H9 (cell line): ENCODE results near the gene MOB3B. TPM values are rescaled to one million over a fixed set of nuclear protein-coding genes. Genes with fewer than 3 reads are reported as not detected.
A peak's percentile ranks its signal among the peaks of the same experiment; 100 is the strongest.

Experiments
- DNase-seq: peaks from one replicate; pipeline ENCODE4 v3.0.0-alpha.2; 2017
- H2AFZ ChIP-seq: one replicate; pipeline ENCODE4 v1.6.1; 2013; ENCODE audit warnings: mild to moderate bottlenecking, low read length, control low read depth, moderate library complexity
- H2AK5ac ChIP-seq: 2 replicates; pipeline ENCODE4 v1.6.1; 2013; ENCODE audit warnings: low read length, control low read depth, mixed read lengths; ENCODE audit not compliant: insufficient read length
- H2BK120ac ChIP-seq: one replicate; pipeline ENCODE4 v1.6.1; 2013; ENCODE audit warnings: low read depth, mild to moderate bottlenecking, low read length, control low read depth, inconsistent platforms; ENCODE audit not compliant: poor library complexity, severe bottlenecking
- H2BK12ac ChIP-seq: 2 replicates; pipeline ENCODE4 v1.6.1; 2013; ENCODE audit warnings: low read length, control low read depth, mixed read lengths, low read depth; ENCODE audit not compliant: insufficient read length
- H2BK15ac ChIP-seq: 2 replicates; pipeline ENCODE4 v1.6.1; 2013; ENCODE audit warnings: low read depth, low read length, control low read depth
- H2BK20ac ChIP-seq: one replicate; pipeline ENCODE4 v1.6.1; 2013; ENCODE audit warnings: low read depth, mild to moderate bottlenecking, low read length, control low read depth, inconsistent platforms; ENCODE audit not compliant: poor library complexity, severe bottlenecking
- H2BK5ac ChIP-seq: 2 replicates; pipeline ENCODE4 v1.6.1; 2013; ENCODE audit warnings: low read length, control low read depth, mixed read lengths; ENCODE audit not compliant: insufficient read length
- H3K14ac ChIP-seq: 2 replicates; pipeline ENCODE4 v1.6.1; 2013; ENCODE audit warnings: low read length, control low read depth; ENCODE audit not compliant: insufficient read depth
- H3K18ac ChIP-seq: 2 replicates; pipeline ENCODE4 v1.6.1; 2013; ENCODE audit warnings: low read depth, mild to moderate bottlenecking, mixed read lengths, low read length, control low read depth; ENCODE audit not compliant: insufficient read length
- H3K23ac ChIP-seq: 2 replicates; pipeline ENCODE4 v1.6.1; 2013; ENCODE audit warnings: low read length, control low read depth, mixed read lengths, low read depth; ENCODE audit not compliant: insufficient read length
- H3K23me2 ChIP-seq: 2 replicates; pipeline ENCODE4 v1.6.1; 2013; ENCODE audit warnings: low read depth, mild to moderate bottlenecking, mixed read lengths, low read length, control low read depth; ENCODE audit not compliant: insufficient read length, poor library complexity, severe bottlenecking
- H3K27ac ChIP-seq: 2 replicates; pipeline ENCODE4 v1.5.1; 2013; ENCODE audit warnings: low read length, control low read depth, mixed read lengths, low read depth; ENCODE audit not compliant: insufficient read length
- H3K27me3 ChIP-seq: 2 replicates; pipeline ENCODE4 v1.6.1; 2013; ENCODE audit warnings: low read length, control low read depth, inconsistent platforms; ENCODE audit not compliant: insufficient read depth
- H3K4ac ChIP-seq: 2 replicates; pipeline ENCODE4 v1.6.1; 2013; ENCODE audit warnings: low read depth, mild to moderate bottlenecking, control low read depth, inconsistent platforms, low read length, moderate library complexity
- H3K4me1 ChIP-seq: 2 replicates; pipeline ENCODE4 v1.6.1; 2013; ENCODE audit warnings: low read length, control low read depth, inconsistent platforms; ENCODE audit not compliant: insufficient read depth
- H3K4me2 ChIP-seq: 2 replicates; pipeline ENCODE4 v1.6.1; 2013; ENCODE audit warnings: low read length, control low read depth, mixed read lengths; ENCODE audit not compliant: insufficient read length, insufficient read depth
- H3K56ac ChIP-seq: 2 replicates; pipeline ENCODE4 v1.6.1; 2013; ENCODE audit warnings: low read depth, mild to moderate bottlenecking, mixed read lengths, low read length, control low read depth; ENCODE audit not compliant: insufficient read length
- H3K79me1 ChIP-seq: 2 replicates; pipeline ENCODE4 v1.6.1; 2013; ENCODE audit warnings: low read depth, mild to moderate bottlenecking, moderate library complexity, low read length, control low read depth, inconsistent platforms; ENCODE audit not compliant: insufficient read depth, poor library complexity, severe bottlenecking
- H3K79me2 ChIP-seq: 2 replicates; pipeline ENCODE4 v1.6.1; 2013; ENCODE audit warnings: low read length, control low read depth, inconsistent platforms; ENCODE audit not compliant: insufficient read depth
- H3K9ac ChIP-seq: 2 replicates; pipeline ENCODE4 v1.6.1; 2013; ENCODE audit warnings: low read length, control low read depth, mixed read lengths; ENCODE audit not compliant: insufficient read length; ENCODE audit errors: extremely low read depth
- H3K9me3 ChIP-seq: one replicate; pipeline ENCODE4 v1.6.1; 2013; ENCODE audit warnings: low read depth, low read length, inconsistent platforms; ENCODE audit not compliant: control insufficient read depth
- H3T11ph ChIP-seq: one replicate; pipeline ENCODE4 v1.6.1; 2013; ENCODE audit warnings: mild to moderate bottlenecking, low read length, control low read depth, inconsistent platforms
- H4K20me1 ChIP-seq: one replicate; pipeline ENCODE4 v1.6.1; 2013; ENCODE audit not compliant: control insufficient read depth, insufficient read length, insufficient read depth
- H4K5ac ChIP-seq: 2 replicates; pipeline ENCODE4 v1.6.1; 2013; ENCODE audit warnings: low read depth, mild to moderate bottlenecking, mixed read lengths, low read length, control low read depth; ENCODE audit not compliant: insufficient read length
- H4K8ac ChIP-seq: replicated peaks from 2 replicates; pipeline ENCODE4 v1.6.1; 2013; ENCODE audit warnings: low read length, control low read depth, mixed read lengths, low read depth; ENCODE audit not compliant: insufficient read length
- H4K91ac ChIP-seq: 2 replicates; pipeline ENCODE4 v1.6.1; 2013; ENCODE audit warnings: low read depth, mild to moderate bottlenecking, moderate library complexity, mixed read lengths, low read length, control low read depth; ENCODE audit not compliant: insufficient read length
- H3K27ac Mint-ChIP-seq, 3 experiments: 2 replicates in 2 of 3; 3 replicates in 1 of 3; pipeline ENCODE4 v1.8.0; 2020 to 2021; ENCODE audit warnings: mixed read lengths in 3 of 3, mild to moderate bottlenecking in 1 of 3, moderate library complexity in 1 of 3
- H3K27me3 Mint-ChIP-seq: 2 replicates; pipeline ENCODE4 v1.8.0; 2021; ENCODE audit warnings: low read depth, mild to moderate bottlenecking, moderate library complexity, mixed read lengths
- H3K36me3 Mint-ChIP-seq, 3 experiments: 2 replicates in 2 of 3; 3 replicates in 1 of 3; pipeline ENCODE4 v1.8.0; 2020 to 2021; ENCODE audit warnings: low read depth in 3 of 3, mixed read lengths in 3 of 3; ENCODE audit not compliant: insufficient read depth in 1 of 3
- H3K4me1 Mint-ChIP-seq, 2 experiments: 2 replicates each; pipeline ENCODE4 v1.8.0; 2020; ENCODE audit warnings: mixed read lengths in 2 of 2
- H3K4me3 Mint-ChIP-seq, 2 experiments: 2 replicates in 1 of 2; 3 replicates in 1 of 2; pipeline ENCODE4 v1.8.0; 2020 to 2021; ENCODE audit warnings: mild to moderate bottlenecking in 2 of 2, mixed read lengths in 2 of 2, moderate library complexity in 1 of 2
- H3K9me3 Mint-ChIP-seq, 2 experiments: 2 replicates in 1 of 2; 3 replicates in 1 of 2; pipeline ENCODE4 v1.8.0; 2020; ENCODE audit warnings: mild to moderate bottlenecking in 2 of 2, mixed read lengths in 2 of 2, moderate library complexity in 1 of 2
- CTCF ChIP-seq: fragments of 200-600 bp; sonication (generic); conservative IDR thresholded peaks from 3 replicates; pipeline ENCODE4 v1.8.0; 2021; ENCODE audit warnings: antibody characterized with exemption, mild to moderate bottlenecking
- WGBS: extraction: QIAGEN DNeasy Blood & Tissue Kit; methylation state at CpG from one replicate; pipeline ENCODE4 v1.1.7; 2013; ENCODE audit warnings: missing lambda C conversion rate, low lambda C conversion rate, mixed read lengths; ENCODE audit not compliant: insufficient read length; ENCODE audit errors: extremely low coverage; 5-methylcytosine and 5-hydroxymethylcytosine counted together
- total RNA-seq: library from RNA; stranded (reverse); gene quantifications from 2 replicates; pipeline ENCODE4 v1.2.1, GENCODE V29; 2021

The MOB3B gene
- total RNA-seq, 1 experiment from 2014 or later: 9.8 TPM

DNA sequence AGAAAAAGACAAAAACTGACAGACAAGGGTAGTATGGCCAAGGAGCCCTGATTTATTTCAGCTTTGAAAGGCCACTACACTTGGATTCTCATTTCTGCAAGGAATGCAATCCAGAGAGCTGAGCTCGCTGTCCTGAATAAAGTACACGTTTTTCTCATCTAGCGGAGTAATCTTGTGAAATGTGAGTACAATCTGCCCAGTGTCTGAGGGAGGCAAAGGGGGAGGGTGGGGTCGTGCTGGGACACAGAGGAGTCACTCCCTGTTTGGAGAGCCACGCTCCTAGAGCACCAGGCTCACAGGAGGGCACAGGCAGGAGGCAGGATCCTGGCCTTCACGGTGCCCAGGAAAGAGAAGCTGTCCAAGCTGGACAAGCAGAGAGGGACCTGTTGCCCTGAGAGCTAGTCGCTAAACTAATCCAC is 56.5 kb downstream of the MOB3B start:
- peaks cover 2% of the 10 kb centered on the region; the same call in 1 of the 2 replicates for H3K79me2 ChIP-seq
- H3T11ph ChIP-seq: no peak overlapping the region
- no CpG with 5 or more reads among the region's 7 CpGs for WGBS
- no peaks in the 10 kb centered on the region for H3K79me1 ChIP-seq
- no peak overlapping the region for H4K8ac ChIP-seq
- H2BK5ac ChIP-seq: no peak overlapping the region
- H3K4me1 ChIP-seq: peaks cover 9% of the 10 kb centered on the region
- H4K20me1 ChIP-seq: no peaks in the 10 kb centered on the region
- no peak overlapping the region for H4K5ac ChIP-seq
- no peak overlapping the region for H3K14ac ChIP-seq
- H2BK15ac ChIP-seq: no peak overlapping the region
- no peak for TF ChIP-seq CTCF
- no peaks in the 10 kb centered on the region for H3K23me2 ChIP-seq
- no peak overlapping the region for H3K9ac ChIP-seq
- Mint-ChIP-seq H3K9me3 (peaks cover 5% of the 10 kb centered on the region in 2 experiments; a peak in 4 of 5 replicates), H3K36me3 (peaks cover 2 to 8% (median 5%) of the 10 kb centered on the region in 3 experiments), H3K4me3 (no peak overlapping the region), H3K4me1 (peaks cover 34 to 43% of the 10 kb centered on the region in 2 experiments), H3K27me3 (no peaks in the 10 kb centered on the region), H3K27ac (peak overlapping the region; percentile 19 to 73 (median 26); a peak in 2 of 7 replicates)
- no peak overlapping the region for H2AFZ ChIP-seq
- no peak overlapping the region for H3K4me2 ChIP-seq
- H3K56ac ChIP-seq: no peak overlapping the region
- H3K9me3 ChIP-seq: peaks cover 6% of the 10 kb centered on the region
- H3K27ac ChIP-seq: no peak overlapping the region
- no peak overlapping the region for H3K23ac ChIP-seq
- no peak overlapping the region for H3K4ac ChIP-seq
- no peak overlapping the region for H2BK120ac ChIP-seq
- H4K91ac ChIP-seq: no peak overlapping the region
- no peak overlapping the region for H2AK5ac ChIP-seq
- no peak for DNase-seq
- no peak overlapping the region for H2BK12ac ChIP-seq
- H2BK20ac ChIP-seq: no peak overlapping the region
- H3K18ac ChIP-seq: no peak overlapping the region
- H3K27me3 ChIP-seq: no peaks in the 10 kb centered on the region
